Measurements from ENCODE around the gene EPHB1. TPM values are rescaled to one million over a fixed set of nuclear protein-coding genes. Genes with fewer than 3 reads are reported as not detected.
A peak's percentile ranks its signal among the peaks of the same experiment; 100 is the strongest.

EPHB1 gene
- total RNA-seq, 4 donors from 2014 or later: 11.1 to 14.2 (median 13.0) TPM

DNA sequence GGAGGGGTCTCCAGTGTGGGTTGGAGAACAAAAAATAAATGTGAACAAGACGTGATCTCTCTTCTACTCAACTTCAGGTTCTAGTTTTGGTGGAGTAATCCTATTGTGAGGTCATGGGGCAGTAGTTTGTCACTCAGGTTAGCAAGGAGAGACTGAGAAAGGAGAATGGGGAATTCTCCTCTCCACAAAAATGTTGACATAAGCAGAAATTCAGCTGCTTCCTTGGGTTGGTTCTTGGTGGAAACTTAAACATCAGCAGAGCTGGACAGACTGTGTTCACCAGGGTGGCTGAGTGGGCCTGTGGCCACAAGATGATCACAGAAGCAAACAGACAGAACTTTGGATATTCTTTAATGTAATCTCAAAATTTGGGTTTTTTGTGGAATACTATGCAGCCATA lies 78.7 kb downstream of the EPHB1 start:
- no peak for TF ChIP-seq POLR2A (IDR thresholded peaks at IDR 0.05)
- TF ChIP-seq, protein P1, sequence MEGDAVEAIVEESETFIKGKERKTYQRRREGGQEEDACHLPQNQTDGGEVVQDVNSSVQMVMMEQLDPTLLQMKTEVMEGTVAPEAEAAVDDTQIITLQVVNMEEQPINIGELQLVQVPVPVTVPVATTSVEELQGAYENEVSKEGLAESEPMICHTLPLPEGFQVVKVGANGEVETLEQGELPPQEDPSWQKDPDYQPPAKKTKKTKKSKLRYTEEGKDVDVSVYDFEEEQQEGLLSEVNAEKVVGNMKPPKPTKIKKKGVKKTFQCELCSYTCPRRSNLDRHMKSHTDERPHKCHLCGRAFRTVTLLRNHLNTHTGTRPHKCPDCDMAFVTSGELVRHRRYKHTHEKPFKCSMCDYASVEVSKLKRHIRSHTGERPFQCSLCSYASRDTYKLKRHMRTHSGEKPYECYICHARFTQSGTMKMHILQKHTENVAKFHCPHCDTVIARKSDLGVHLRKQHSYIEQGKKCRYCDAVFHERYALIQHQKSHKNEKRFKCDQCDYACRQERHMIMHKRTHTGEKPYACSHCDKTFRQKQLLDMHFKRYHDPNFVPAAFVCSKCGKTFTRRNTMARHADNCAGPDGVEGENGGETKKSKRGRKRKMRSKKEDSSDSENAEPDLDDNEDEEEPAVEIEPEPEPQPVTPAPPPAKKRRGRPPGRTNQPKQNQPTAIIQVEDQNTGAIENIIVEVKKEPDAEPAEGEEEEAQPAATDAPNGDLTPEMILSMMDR (IDR thresholded peaks at IDR 0.05): no peak
- 81 to 87% methylated on average over 1 of the region's 1 CpG for WGBS, 2 donors
- intact Hi-C loops (cut with DNase I; ENCODE audit: low total_unique reads): no loop called here
- no peak overlapping the region for H3K4me3 ChIP-seq (ENCODE audit: low read depth, poor library complexity, severe bottlenecking)
- DNase-seq (ENCODE audit: low spot score in 2 of 2): peak in 1 of 2 donors; percentile 1

DNA sequence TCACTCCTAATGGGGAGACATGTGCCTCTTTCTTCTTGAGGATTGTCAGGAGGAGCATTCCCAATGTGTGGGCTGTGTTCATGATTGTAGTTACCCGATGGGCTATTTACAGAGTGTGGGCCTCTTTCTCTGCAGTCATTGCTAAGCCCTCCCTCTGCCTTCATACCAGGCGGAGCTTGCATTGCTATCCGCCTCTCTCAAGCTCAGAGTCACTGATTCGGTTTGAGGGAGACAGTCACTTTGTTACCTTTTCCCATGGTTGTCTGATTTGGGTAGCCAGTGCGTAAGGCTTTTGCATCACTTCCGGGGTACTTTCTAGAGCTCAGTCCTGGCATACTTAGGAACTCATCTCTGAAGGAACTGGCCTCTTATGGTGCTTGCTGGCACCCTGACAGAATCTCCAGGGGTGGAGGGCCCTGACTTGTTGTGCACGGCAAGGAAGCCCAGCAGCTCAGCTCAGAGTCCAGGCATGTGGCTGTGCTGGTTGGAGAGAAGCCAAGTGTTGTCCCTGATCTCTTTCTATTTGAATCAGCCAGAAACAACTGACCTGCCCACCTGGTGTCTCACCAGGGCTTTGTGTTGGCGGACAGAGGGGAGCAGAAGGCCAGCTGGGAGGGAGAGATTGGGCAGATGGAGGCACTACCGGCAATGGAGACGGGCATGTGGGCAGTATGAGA lies 79.8 kb downstream of the EPHB1 start:
- TF ChIP-seq POLR2A (IDR thresholded peaks at IDR 0.05): no peak
- TF ChIP-seq, protein P1 (IDR thresholded peaks at IDR 0.05): no peak
- intact Hi-C loops (cut with DNase I; ENCODE audit: low total_unique reads): no loop called here
- WGBS, 2 donors: 69 to 72% methylated on average over 10 of the region's 10 CpGs
- H3K4me3 ChIP-seq (ENCODE audit: low read depth, poor library complexity, severe bottlenecking): no peak overlapping the region
- DNase-seq (ENCODE audit: low spot score in 2 of 2): peak in 1 of 2 donors; percentile 45

DNA sequence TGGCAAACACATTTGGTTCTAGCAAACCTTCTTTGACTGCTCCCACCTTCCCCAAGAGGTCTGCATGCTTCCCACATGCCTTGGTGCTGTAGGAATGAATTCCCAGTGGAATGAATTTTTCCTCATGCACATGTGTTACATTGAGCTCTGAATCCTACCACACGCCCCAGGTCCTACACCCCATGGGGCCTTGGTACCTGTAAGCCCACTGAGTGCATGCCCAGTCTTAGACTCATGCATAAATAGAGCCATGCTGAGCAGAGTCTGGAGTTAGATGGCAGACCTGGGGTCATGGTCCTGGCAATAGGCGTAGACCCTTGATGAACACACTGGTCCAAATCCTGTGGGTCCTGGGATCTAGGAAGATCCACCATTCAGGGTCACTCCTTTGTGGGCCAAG lies 81.8 kb downstream of the EPHB1 start:
- H3K4me3 ChIP-seq (ENCODE audit: low read depth, poor library complexity, severe bottlenecking): no peak overlapping the region
- DNase-seq (ENCODE audit: low spot score in 2 of 2): peak in 1 of 2 donors; percentile 58
- intact Hi-C loops (cut with DNase I; ENCODE audit: low total_unique reads): no loop called here
- TF ChIP-seq, protein P1 (IDR thresholded peaks at IDR 0.05): no peak
- no peak for TF ChIP-seq POLR2A (IDR thresholded peaks at IDR 0.05)
- WGBS, 2 donors: 84 to 94% methylated on average over 2 of the region's 2 CpGs

DNA sequence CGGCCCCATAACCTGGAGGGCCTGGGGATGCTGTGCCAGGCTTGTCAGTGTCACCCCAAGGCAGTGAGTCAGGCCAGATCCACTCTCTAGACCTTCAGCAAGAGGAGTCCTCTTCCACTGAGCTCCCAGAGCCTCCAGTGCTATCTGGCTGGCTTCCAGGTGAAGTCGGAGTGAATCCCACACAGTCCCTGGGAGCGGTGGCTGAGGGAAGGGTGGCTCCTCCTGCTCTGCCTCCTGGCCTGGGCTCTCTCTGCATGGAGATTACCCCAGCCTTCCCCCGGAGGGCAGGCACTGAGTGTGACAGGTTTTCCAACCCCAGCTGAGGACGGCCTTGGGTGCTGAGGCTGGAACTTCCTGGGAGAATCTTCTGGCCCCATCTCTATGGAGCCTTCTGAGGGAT lies 82.7 kb downstream of the EPHB1 start:
- DNase-seq (ENCODE audit: low spot score in 2 of 2): peak in 1 of 2 donors; percentile 82
- intact Hi-C loops (cut with DNase I; ENCODE audit: low total_unique reads): no loop called here
- H3K4me3 ChIP-seq (ENCODE audit: low read depth, poor library complexity, severe bottlenecking): no peak overlapping the region
- no peak for TF ChIP-seq POLR2A (IDR thresholded peaks at IDR 0.05)
- TF ChIP-seq, protein P1 (IDR thresholded peaks at IDR 0.05): no peak
- 67 to 75% methylated on average over 3 to 5 of the region's 5 CpGs for WGBS, 2 donors

DNA sequence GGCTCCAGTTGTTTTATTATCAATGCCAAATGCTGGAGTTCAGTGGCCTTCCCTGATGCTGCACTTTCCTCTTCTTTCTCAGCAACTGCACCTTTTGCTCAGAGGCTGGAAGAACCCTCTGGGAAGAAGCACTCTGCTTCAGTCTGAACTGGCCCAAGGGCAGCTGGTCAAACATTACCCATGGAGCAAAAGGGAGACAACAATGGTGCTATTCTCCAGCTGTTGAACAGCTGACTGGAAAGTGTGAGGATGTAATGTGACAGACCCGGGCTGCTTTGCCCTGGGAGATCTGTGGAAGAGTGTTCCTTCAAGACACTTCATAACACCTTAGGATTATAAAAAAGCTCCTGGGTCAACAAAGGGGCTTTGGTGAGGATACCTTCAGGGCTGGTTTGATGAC lies 84.9 kb downstream of the EPHB1 start:
- intact Hi-C loops (cut with DNase I; ENCODE audit: low total_unique reads): no loop called here
- H3K4me3 ChIP-seq (ENCODE audit: low read depth, poor library complexity, severe bottlenecking): no peak overlapping the region
- 53 to 57% methylated on average over 1 of the region's 1 CpG for WGBS, 2 donors
- DNase-seq (ENCODE audit: low spot score in 2 of 2): peak in 1 of 2 donors; percentile 21
- TF ChIP-seq, protein P1 (IDR thresholded peaks at IDR 0.05): no peak
- no peak for TF ChIP-seq POLR2A (IDR thresholded peaks at IDR 0.05)

DNA sequence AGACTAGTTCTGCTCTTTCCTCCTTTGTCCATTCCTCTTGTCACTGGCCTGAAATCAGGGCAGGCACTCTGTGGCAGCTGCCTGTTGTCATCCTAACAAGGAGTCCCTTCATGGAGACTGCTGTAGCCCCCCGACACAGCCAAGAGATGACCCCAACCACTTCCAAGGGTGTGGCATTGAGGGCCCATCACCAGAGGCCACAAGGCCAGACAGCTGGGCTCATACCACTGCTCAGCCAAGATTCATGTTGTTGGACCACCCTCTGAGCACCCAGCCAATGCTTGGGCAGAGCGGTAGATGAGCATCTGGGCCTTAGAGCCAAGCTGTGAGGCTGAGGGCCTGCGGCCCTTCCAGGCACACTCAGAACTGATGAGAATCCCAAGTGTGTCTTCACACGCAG lies 85.4 kb downstream of the EPHB1 start:
- 93% methylated on average over 4 of the region's 4 CpGs for WGBS, 2 donors
- intact Hi-C loops (cut with DNase I; ENCODE audit: low total_unique reads): no loop called here
- DNase-seq (ENCODE audit: low spot score in 2 of 2): peak in 1 of 2 donors; percentile 49
- no peak overlapping the region for H3K4me3 ChIP-seq (ENCODE audit: low read depth, poor library complexity, severe bottlenecking)
- TF ChIP-seq POLR2A (IDR thresholded peaks at IDR 0.05): no peak
- TF ChIP-seq, protein P1 (IDR thresholded peaks at IDR 0.05): no peak
